HL-60 (cell line): ENCODE results near the gene C11orf86.

ENCODE experiments used
- GABPA ChIP-seq: IDR thresholded peaks from 2 replicates; pipeline ENCODE4 v1.6.1; 2012; ENCODE audit warnings: low read depth
- POLR2AphosphoS5 ChIP-seq: IDR thresholded peaks from 2 replicates; pipeline ENCODE4 v1.6.1; 2012; ENCODE audit warnings: low read depth
- TF ChIP-seq, protein P1 (sequence below): IDR thresholded peaks from one replicate; pipeline ENCODE4 v1.5.1; 2011; ENCODE audit warnings: low read length, control low read depth, inconsistent platforms; ENCODE audit not compliant: insufficient read depth
- TF ChIP-seq, protein P2 (sequence below): IDR thresholded peaks from 2 replicates; pipeline ENCODE4 v1.6.1; 2012; ENCODE audit warnings: low read depth; ENCODE audit not compliant: insufficient replicate concordance

DNA sequence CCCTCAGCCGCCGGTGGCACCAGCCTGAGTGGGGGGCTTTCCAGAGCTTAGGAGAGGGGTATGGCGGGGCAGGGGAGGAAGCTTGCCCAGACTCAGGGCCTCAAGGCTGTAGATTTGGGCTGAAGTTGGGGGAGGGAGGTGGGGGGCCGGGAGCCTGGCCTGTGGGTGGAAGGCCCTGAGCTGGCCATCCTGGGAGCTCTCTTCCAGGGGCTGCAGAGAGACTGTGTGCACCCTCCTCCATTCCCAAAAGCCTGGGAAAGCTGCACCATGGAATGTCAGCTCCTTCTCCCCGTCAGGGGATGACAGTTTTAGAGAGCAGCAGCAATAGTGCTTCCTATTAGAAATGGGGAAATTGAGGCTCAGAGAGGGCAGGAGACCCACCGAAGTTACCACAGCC is 48.9 kb downstream of the C11orf86 start:
- TF ChIP-seq, protein P1, sequence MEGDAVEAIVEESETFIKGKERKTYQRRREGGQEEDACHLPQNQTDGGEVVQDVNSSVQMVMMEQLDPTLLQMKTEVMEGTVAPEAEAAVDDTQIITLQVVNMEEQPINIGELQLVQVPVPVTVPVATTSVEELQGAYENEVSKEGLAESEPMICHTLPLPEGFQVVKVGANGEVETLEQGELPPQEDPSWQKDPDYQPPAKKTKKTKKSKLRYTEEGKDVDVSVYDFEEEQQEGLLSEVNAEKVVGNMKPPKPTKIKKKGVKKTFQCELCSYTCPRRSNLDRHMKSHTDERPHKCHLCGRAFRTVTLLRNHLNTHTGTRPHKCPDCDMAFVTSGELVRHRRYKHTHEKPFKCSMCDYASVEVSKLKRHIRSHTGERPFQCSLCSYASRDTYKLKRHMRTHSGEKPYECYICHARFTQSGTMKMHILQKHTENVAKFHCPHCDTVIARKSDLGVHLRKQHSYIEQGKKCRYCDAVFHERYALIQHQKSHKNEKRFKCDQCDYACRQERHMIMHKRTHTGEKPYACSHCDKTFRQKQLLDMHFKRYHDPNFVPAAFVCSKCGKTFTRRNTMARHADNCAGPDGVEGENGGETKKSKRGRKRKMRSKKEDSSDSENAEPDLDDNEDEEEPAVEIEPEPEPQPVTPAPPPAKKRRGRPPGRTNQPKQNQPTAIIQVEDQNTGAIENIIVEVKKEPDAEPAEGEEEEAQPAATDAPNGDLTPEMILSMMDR = no peak
- no peak for TF ChIP-seq POLR2AphosphoS5
- no peak for TF ChIP-seq GABPA
- TF ChIP-seq, protein P2, sequence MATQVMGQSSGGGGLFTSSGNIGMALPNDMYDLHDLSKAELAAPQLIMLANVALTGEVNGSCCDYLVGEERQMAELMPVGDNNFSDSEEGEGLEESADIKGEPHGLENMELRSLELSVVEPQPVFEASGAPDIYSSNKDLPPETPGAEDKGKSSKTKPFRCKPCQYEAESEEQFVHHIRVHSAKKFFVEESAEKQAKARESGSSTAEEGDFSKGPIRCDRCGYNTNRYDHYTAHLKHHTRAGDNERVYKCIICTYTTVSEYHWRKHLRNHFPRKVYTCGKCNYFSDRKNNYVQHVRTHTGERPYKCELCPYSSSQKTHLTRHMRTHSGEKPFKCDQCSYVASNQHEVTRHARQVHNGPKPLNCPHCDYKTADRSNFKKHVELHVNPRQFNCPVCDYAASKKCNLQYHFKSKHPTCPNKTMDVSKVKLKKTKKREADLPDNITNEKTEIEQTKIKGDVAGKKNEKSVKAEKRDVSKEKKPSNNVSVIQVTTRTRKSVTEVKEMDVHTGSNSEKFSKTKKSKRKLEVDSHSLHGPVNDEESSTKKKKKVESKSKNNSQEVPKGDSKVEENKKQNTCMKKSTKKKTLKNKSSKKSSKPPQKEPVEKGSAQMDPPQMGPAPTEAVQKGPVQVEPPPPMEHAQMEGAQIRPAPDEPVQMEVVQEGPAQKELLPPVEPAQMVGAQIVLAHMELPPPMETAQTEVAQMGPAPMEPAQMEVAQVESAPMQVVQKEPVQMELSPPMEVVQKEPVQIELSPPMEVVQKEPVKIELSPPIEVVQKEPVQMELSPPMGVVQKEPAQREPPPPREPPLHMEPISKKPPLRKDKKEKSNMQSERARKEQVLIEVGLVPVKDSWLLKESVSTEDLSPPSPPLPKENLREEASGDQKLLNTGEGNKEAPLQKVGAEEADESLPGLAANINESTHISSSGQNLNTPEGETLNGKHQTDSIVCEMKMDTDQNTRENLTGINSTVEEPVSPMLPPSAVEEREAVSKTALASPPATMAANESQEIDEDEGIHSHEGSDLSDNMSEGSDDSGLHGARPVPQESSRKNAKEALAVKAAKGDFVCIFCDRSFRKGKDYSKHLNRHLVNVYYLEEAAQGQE = no peak
